ENCODE data around the gene MGME1. TPM values are rescaled to one million over a fixed set of nuclear protein-coding genes. Genes with fewer than 3 reads are reported as not detected.

The MGME1 gene
- total and polyA plus RNA-seq, 2 of the 13 experiments (the other 11 are each of a cell fraction or from before 2014, with no cell fraction given) = 36.7 to 66.6 TPM

DNA sequence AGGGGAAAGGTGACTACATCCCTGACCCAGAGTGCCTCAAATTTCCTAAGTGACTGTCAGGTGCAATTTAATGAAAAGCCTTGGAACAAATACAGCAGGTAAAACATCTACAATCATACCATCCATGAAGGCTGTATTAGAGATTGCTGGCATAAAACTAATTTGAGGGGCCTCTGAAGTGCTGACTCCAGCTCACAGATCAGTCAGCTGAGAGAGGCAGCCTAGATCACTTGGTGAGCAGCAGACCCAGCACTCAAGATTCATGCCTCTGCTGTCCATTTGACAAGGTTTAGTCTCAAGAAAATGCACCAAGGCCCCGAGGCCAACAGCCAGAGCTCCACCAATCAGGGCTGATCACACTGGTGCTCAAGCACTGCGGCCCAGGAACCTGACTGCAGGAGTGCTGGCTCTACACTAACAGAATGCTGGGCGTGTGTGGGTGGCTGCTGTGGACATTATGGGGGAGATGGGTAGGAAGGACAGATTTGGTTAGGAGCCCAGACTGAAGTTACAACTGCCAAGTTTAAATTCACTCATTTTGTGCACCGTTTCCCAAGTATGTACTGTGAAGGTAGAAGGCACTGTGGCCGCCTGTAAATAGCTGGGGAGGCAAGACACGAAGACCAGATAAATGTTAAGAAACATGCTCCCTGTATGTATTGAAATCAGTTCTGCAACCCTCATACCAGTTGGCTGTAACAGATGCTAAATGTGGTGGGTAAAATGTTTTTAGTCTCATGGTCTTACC, 28.4 kb upstream of the MGME1 start (continued):
- TF ChIP-seq KLF13 (CRISPR knock-in tag; IDR thresholded peaks at IDR 0.05) (no peak), KDM4B (CRISPR knock-in tag; IDR thresholded peaks at IDR 0.05) (no peak), HOXA3 (CRISPR knock-in tag; IDR thresholded peaks at IDR 0.05) (peak; percentile 21; the same call in 1 of the 2 replicates), AKAP8 (CRISPR knock-in tag; IDR thresholded peaks at IDR 0.05) (no peak), HNF4A (CRISPR knock-in tag; IDR thresholded peaks at IDR 0.05) (no peak), MXI1 (IDR thresholded peaks at IDR 0.05; ENCODE audit: borderline replicate concordance, low read depth, low read length) (no peak), TCF7 (IDR thresholded peaks at IDR 0.05; ENCODE audit: low read depth) (no peak), ZNF746 (CRISPR knock-in tag; IDR thresholded peaks at IDR 0.05) (no peak), HMGXB3 (CRISPR knock-in tag; IDR thresholded peaks at IDR 0.05; ENCODE audit: borderline replicate concordance) (0 out of 2 replicates have a peak, but pooled peaks have one; percentile 1), SIX4 (CRISPR knock-in tag; IDR thresholded peaks at IDR 0.05) (no peak; the same call in 1 of the 2 replicates), CERS6 (CRISPR knock-in tag; IDR thresholded peaks at IDR 0.05) (no peak), SSRP1 (CRISPR knock-in tag; IDR thresholded peaks at IDR 0.05) (peak; percentile 91; the same call in 1 of the 2 replicates), MED1 (CRISPR knock-in tag; IDR thresholded peaks at IDR 0.05) (0 out of 2 replicates have a peak, but pooled peaks have one; percentile 31)
- TF ChIP-seq, protein P1, sequence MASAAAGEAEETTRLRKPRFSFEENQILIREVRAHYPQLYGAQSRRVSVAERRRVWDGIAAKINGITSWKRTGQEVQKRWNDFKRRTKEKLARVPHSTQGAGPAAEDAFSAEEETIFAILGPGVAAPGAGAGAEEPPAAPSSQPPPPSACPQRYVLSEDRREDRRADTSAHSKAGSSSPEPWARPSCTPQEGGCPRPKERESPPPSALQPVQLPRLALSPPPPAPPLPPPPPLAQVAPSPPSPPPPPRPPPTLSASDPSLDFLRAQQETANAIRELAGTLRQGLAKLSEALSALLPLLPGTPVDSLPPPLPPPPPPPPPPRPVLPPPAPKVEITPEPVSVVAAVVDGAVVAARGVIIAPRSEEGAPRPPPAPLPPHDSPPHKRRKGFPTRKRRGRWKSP (CRISPR knock-in tag; IDR thresholded peaks at IDR 0.05) = 0 out of 2 replicates have a peak, but pooled peaks have one; percentile 10
- TF ChIP-seq, protein P2, sequence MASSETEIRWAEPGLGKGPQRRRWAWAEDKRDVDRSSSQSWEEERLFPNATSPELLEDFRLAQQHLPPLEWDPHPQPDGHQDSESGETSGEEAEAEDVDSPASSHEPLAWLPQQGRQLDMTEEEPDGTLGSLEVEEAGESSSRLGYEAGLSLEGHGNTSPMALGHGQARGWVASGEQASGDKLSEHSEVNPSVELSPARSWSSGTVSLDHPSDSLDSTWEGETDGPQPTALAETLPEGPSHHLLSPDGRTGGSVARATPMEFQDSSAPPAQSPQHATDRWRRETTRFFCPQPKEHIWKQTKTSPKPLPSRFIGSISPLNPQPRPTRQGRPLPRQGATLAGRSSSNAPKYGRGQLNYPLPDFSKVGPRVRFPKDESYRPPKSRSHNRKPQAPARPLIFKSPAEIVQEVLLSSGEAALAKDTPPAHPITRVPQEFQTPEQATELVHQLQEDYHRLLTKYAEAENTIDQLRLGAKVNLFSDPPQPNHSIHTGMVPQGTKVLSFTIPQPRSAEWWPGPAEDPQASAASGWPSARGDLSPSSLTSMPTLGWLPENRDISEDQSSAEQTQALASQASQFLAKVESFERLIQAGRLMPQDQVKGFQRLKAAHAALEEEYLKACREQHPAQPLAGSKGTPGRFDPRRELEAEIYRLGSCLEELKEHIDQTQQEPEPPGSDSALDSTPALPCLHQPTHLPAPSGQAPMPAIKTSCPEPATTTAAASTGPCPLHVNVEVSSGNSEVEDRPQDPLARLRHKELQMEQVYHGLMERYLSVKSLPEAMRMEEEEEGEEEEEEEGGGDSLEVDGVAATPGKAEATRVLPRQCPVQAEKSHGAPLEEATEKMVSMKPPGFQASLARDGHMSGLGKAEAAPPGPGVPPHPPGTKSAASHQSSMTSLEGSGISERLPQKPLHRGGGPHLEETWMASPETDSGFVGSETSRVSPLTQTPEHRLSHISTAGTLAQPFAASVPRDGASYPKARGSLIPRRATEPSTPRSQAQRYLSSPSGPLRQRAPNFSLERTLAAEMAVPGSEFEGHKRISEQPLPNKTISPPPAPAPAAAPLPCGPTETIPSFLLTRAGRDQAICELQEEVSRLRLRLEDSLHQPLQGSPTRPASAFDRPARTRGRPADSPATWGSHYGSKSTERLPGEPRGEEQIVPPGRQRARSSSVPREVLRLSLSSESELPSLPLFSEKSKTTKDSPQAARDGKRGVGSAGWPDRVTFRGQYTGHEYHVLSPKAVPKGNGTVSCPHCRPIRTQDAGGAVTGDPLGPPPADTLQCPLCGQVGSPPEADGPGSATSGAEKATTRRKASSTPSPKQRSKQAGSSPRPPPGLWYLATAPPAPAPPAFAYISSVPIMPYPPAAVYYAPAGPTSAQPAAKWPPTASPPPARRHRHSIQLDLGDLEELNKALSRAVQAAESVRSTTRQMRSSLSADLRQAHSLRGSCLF (CRISPR knock-in tag; IDR thresholded peaks at IDR 0.05; ENCODE audit: borderline replicate concordance) = no peak
- TF ChIP-seq, protein P3, sequence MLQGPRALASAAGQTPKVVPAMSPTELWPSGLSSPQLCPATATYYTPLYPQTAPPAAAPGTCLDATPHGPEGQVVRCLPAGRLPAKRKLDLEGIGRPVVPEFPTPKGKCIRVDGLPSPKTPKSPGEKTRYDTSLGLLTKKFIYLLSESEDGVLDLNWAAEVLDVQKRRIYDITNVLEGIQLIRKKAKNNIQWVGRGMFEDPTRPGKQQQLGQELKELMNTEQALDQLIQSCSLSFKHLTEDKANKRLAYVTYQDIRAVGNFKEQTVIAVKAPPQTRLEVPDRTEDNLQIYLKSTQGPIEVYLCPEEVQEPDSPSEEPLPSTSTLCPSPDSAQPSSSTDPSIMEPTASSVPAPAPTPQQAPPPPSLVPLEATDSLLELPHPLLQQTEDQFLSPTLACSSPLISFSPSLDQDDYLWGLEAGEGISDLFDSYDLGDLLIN (CRISPR knock-in tag; IDR thresholded peaks at IDR 0.05; ENCODE audit: borderline replicate concordance) = 0 out of 2 replicates have a peak, but pooled peaks have one; percentile 64

Measured in HepG2 (cell line).